H1 (cell line): ENCODE data around the gene MSI2. TPM values are rescaled to one million over a fixed set of nuclear protein-coding genes. Genes with fewer than 3 reads are reported as not detected.

Source experiments
- CTCF ChIA-PET: fragments of 300-600 bp; sonication (Branson Sonifier 250); formaldehyde crosslinking; loops from one replicate; lab custom pipeline; 2021; ENCODE audit not compliant: partially characterized antibody; lab: Charles Lee
- POLR2A ChIA-PET: fragments of 300-600 bp; sonication (Branson Sonifier 250); formaldehyde crosslinking; loops from one replicate; lab custom pipeline; 2021; ENCODE audit warnings: inconsistent platforms; ENCODE audit not compliant: partially characterized antibody; lab: Charles Lee
- DNase-seq, 2 experiments: peaks; one replicate each; pipeline versions ENCODE4 v3.0.0 to v3.0.0-alpha.2; 2010 to 2022; ENCODE audit warnings: low spot score in 2 of 2, low read depth in 1 of 2, mixed read lengths in 1 of 2
- FAIRE-seq: peaks from 2 replicates; lab custom pipeline; 2011; peaks lifted over from hg19 to GRCh38; lab: Jason Lieb, UNC
- H2AFZ ChIP-seq: 2 replicates; pipeline ENCODE4 v1.8.1; 2012; ENCODE audit warnings: low read length, inconsistent platforms
- H2AK5ac ChIP-seq: 2 replicates; pipeline ENCODE4 v1.6.1; 2013; ENCODE audit warnings: low read depth, low read length
- H2BK120ac ChIP-seq: replicated peaks from 2 replicates; pipeline ENCODE3; 2013; ENCODE audit warnings: low read depth, low read length, inconsistent platforms
- H2BK12ac ChIP-seq: 2 replicates; pipeline ENCODE4 v1.6.1; 2013; ENCODE audit warnings: low read depth, low read length
- H2BK15ac ChIP-seq: 2 replicates; pipeline ENCODE4 v1.6.1; 2013; ENCODE audit warnings: low read length
- H2BK20ac ChIP-seq: 2 replicates; pipeline ENCODE4 v1.6.1; 2013; ENCODE audit warnings: low read length
- H2BK5ac ChIP-seq: 2 replicates; pipeline ENCODE4 v1.6.1; 2013; ENCODE audit warnings: low read depth, low read length
- H3K14ac ChIP-seq: 2 replicates; pipeline ENCODE4 v1.6.1; 2013; ENCODE audit warnings: inconsistent platforms; ENCODE audit not compliant: insufficient read length
- H3K18ac ChIP-seq: 2 replicates; pipeline ENCODE4 v1.6.1; 2013; ENCODE audit warnings: low read length; ENCODE audit errors: extremely low read depth
- H3K23ac ChIP-seq: 2 replicates; pipeline ENCODE4 v1.6.1; 2013; ENCODE audit warnings: inconsistent platforms; ENCODE audit not compliant: insufficient read length
- H3K23me2 ChIP-seq: 2 replicates; pipeline ENCODE4 v1.6.1; 2013; ENCODE audit warnings: low read depth, low read length
- H3K27ac ChIP-seq: 2 replicates; pipeline ENCODE4 v1.6.1; 2011; ENCODE audit warnings: low read depth, low read length, inconsistent platforms
- H3K27me3 ChIP-seq, 4 experiments: replicated peaks in 1 of 4; 1 replicate in 1 of 4; 2 replicates in 3 of 4; pipeline versions ENCODE4 v1.6.1 to v1.8.1; 2011 to 2013; ENCODE audit warnings: low read length in 3 of 4, mild to moderate bottlenecking in 3 of 4, inconsistent platforms in 2 of 4, mixed read lengths in 2 of 4, moderate library complexity in 1 of 4; ENCODE audit not compliant: control insufficient read depth in 3 of 4, insufficient read depth in 3 of 4; ENCODE audit errors: extremely low read depth in 1 of 4
- H3K36me3 ChIP-seq, 4 experiments: 2 replicates each; pipeline versions ENCODE4 v1.6.1 to v1.8.1; 2011 to 2013; ENCODE audit warnings: mild to moderate bottlenecking in 4 of 4, low read length in 3 of 4, moderate library complexity in 2 of 4, control low read depth in 1 of 4, inconsistent platforms in 1 of 4; ENCODE audit not compliant: insufficient read depth in 4 of 4, control insufficient read depth in 2 of 4
- H3K4ac ChIP-seq: replicated peaks from 2 replicates; pipeline ENCODE3; 2013; ENCODE audit warnings: low read length, low read depth, mixed read lengths, inconsistent platforms; ENCODE audit not compliant: insufficient read length
- H3K4me1 ChIP-seq, 4 experiments: replicated peaks in 1 of 4; 1 replicate in 1 of 4; 2 replicates in 3 of 4; pipeline versions ENCODE4 v1.6.1 to v1.8.1; 2011 to 2013; ENCODE audit warnings: low read length in 3 of 4, inconsistent platforms in 2 of 4, mixed read lengths in 1 of 4; ENCODE audit not compliant: insufficient read depth in 4 of 4, control insufficient read depth in 3 of 4
- H3K4me2 ChIP-seq, 2 experiments: 2 replicates each; pipeline versions ENCODE4 v1.6.1 to v1.8.1; 2011 to 2013; ENCODE audit warnings: low read depth in 2 of 2, low read length in 2 of 2, control low read depth in 1 of 2, inconsistent platforms in 1 of 2, mild to moderate bottlenecking in 1 of 2; ENCODE audit not compliant: insufficient read depth in 1 of 2
- H3K4me3 ChIP-seq, 4 experiments: fragments of 200-600, 300-600 bp in 1 of 4; sonication (generic), shearing (Covaris generic), sonication (Bioruptor Twin) in 1 of 4; 2 replicates each; pipeline versions ENCODE4 v1.5.1 to v1.8.1; 2011 to 2016; ENCODE audit warnings: low read length in 4 of 4, low read depth in 3 of 4, control low read depth in 2 of 4, inconsistent platforms in 2 of 4, mild to moderate bottlenecking in 2 of 4, mixed read lengths in 1 of 4, moderate library complexity in 1 of 4; ENCODE audit not compliant: insufficient read depth in 2 of 4; ENCODE audit errors: extremely low read depth in 1 of 4
- H3K56ac ChIP-seq: replicated peaks from 2 replicates; pipeline ENCODE3; 2013; ENCODE audit warnings: low read depth, mild to moderate bottlenecking, mixed read lengths, low read length, inconsistent platforms; ENCODE audit not compliant: insufficient read length
- H3K79me1 ChIP-seq: 2 replicates; pipeline ENCODE4 v1.6.1; 2013; ENCODE audit warnings: low read depth, low read length, control low read depth
- H3K79me2 ChIP-seq, 2 experiments: 2 replicates each; pipeline versions ENCODE4 v1.6.1 to v1.8.1; 2012 to 2013; ENCODE audit warnings: low read length in 2 of 2, mild to moderate bottlenecking in 2 of 2, inconsistent platforms in 1 of 2; ENCODE audit not compliant: insufficient read depth in 2 of 2, control insufficient read depth in 1 of 2
- H3K9ac ChIP-seq, 4 experiments: replicated peaks in 1 of 4; 1 replicate in 1 of 4; 2 replicates in 3 of 4; pipeline versions ENCODE4 v1.6.1 to v1.8.1; 2011 to 2013; ENCODE audit warnings: low read depth in 3 of 4, low read length in 3 of 4, control low read depth in 2 of 4, mild to moderate bottlenecking in 2 of 4, moderate library complexity in 2 of 4, inconsistent platforms in 1 of 4; ENCODE audit errors: extremely low read depth in 1 of 4
- H3K9me3 ChIP-seq, 2 experiments: 2 replicates each; pipeline versions ENCODE4 v1.6.1 to v1.8.1; 2012 to 2013; ENCODE audit warnings: mild to moderate bottlenecking in 2 of 2, moderate library complexity in 2 of 2, control low read depth in 1 of 2, inconsistent platforms in 1 of 2, low read depth in 1 of 2, low read length in 1 of 2, mixed read lengths in 1 of 2; ENCODE audit not compliant: insufficient read depth in 2 of 2
- H4K20me1 ChIP-seq, 2 experiments: replicated peaks in 1 of 2; 2 replicates each; pipeline versions ENCODE3 to v1.8.1; 2011 to 2013; ENCODE audit warnings: inconsistent platforms in 2 of 2, low read length in 2 of 2, mild to moderate bottlenecking in 1 of 2; ENCODE audit not compliant: insufficient read depth in 2 of 2, control insufficient read depth in 1 of 2
- H4K5ac ChIP-seq: 2 replicates; pipeline ENCODE4 v1.6.1; 2013; ENCODE audit warnings: low read length, low read depth, mixed read lengths, inconsistent platforms; ENCODE audit not compliant: insufficient read length
- H4K8ac ChIP-seq: 2 replicates; pipeline ENCODE4 v1.8.0; 2013; ENCODE audit warnings: mild to moderate bottlenecking, moderate library complexity, low read length, inconsistent platforms; ENCODE audit not compliant: insufficient read depth; ENCODE audit errors: extremely low read depth
- H4K91ac ChIP-seq: replicated peaks from 2 replicates; pipeline ENCODE3; 2013; ENCODE audit warnings: low read length, mixed read lengths, inconsistent platforms; ENCODE audit not compliant: insufficient read length
- CTCF ChIP-seq, 3 experiments: IDR thresholded peaks; 1 replicate in 2 of 3; 2 replicates in 1 of 3; pipeline versions ENCODE4 v1.5.1 to v1.6.1; 2011; ENCODE audit warnings: low read length in 3 of 3, mild to moderate bottlenecking in 3 of 3, inconsistent platforms in 2 of 3, low read depth in 1 of 3, moderate library complexity in 1 of 3; ENCODE audit not compliant: insufficient read depth in 1 of 3; ENCODE audit errors: control extremely low read depth in 1 of 3
- GABPA ChIP-seq: IDR thresholded peaks from 2 replicates; pipeline ENCODE4 v1.6.1; 2011; ENCODE audit warnings: mild to moderate bottlenecking, low read length, moderate library complexity, borderline replicate concordance; ENCODE audit not compliant: insufficient read depth
- GTF2F1 ChIP-seq: IDR thresholded peaks from 2 replicates; pipeline ENCODE4 v1.6.1; 2012; ENCODE audit warnings: low read depth, low read length, improper control_type of control experiment, borderline replicate concordance
- SIN3A ChIP-seq, 2 experiments: IDR thresholded peaks in 1 of 2; conservative IDR thresholded peaks in 1 of 2; 2 replicates each; pipeline ENCODE4 v1.6.1; 2011 to 2012; ENCODE audit warnings: low read length in 2 of 2, improper control_type of control experiment in 1 of 2, low read depth in 1 of 2, mild to moderate bottlenecking in 1 of 2
- SP4 ChIP-seq: IDR thresholded peaks from 2 replicates; pipeline ENCODE4 v1.6.1; 2012; ENCODE audit warnings: low read length, inconsistent platforms
- SRF ChIP-seq: IDR thresholded peaks from 2 replicates; pipeline ENCODE4 v1.6.1; 2011; ENCODE audit warnings: mild to moderate bottlenecking, low read depth, low read length, moderate library complexity
- TAF7 ChIP-seq: optimal IDR thresholded peaks from 2 replicates; pipeline ENCODE3; 2011; ENCODE audit warnings: low read depth, mild to moderate bottlenecking, inconsistent platforms, low read length, moderate library complexity, borderline replicate concordance
- WGBS, 2 experiments: shearing (Covaris generic) in 1 of 2; methylation state at CpG; one replicate each; pipeline versions ENCODE4 v1.1.6 to v1.1.7; 2013 to 2015; ENCODE audit warnings: low lambda C conversion rate in 2 of 2, mixed read lengths in 2 of 2, inconsistent platforms in 1 of 2, low coverage in 1 of 2, missing lambda C conversion rate in 1 of 2; ENCODE audit not compliant: insufficient replicate concordance in 2 of 2, insufficient coverage in 1 of 2, insufficient read length in 1 of 2; ENCODE audit errors: extremely low coverage in 1 of 2, missing lambda C conversion rate in 1 of 2; 5-methylcytosine and 5-hydroxymethylcytosine counted together
- polyA plus RNA-seq, 7 experiments: library from polyadenylated mRNA; depleted of rRNA in 3 of 7; stranded (reverse) in 5 of 7; unstranded in 2 of 7; fragments of >200 nt in 5 of 7; fragments of 200-250 nt in 2 of 7; gene quantifications; 1 replicate in 5 of 7; 2 replicates in 1 of 7; 4 replicates in 1 of 7; pipeline versions ENCODE4 v1.2.1 to v1.2.3, GENCODE V29; 2011 to 2013; ENCODE audit warnings: missing spikeins in 2 of 7, mixed read lengths in 2 of 7
- total RNA-seq: library from RNA; stranded (reverse); fragmentation: NEBNext Ultra II Directional; extraction: Animal tissue kit (Norgen Biotek cat#: 25700); gene quantifications from 2 replicates; pipeline ENCODE4 v1.2.1, GENCODE V29; 2021
- TF ChIP-seq, protein P1 (sequence below): IDR thresholded peaks from 2 replicates; pipeline ENCODE4 v1.6.1; 2012; ENCODE audit warnings: inconsistent platforms

Gene MSI2
- total and polyA plus RNA-seq, 2 of the 8 experiments (the other 6 are each of a cell fraction or from before 2014, with no cell fraction given) = 36.7 to 80.6 TPM

- no peak overlapping the region for H3K4me3 ChIP-seq
- H3K27me3 ChIP-seq = no peaks in the 10 kb centered on the region
- H3K79me2 ChIP-seq = peaks cover 0 to 5% of the 10 kb centered on the region in 2 experiments; a peak in 1 of 4 replicates
- ChIA-PET POLR2A (interaction anchor here (0.9 to 1.1 kb wide), 3 partner anchors 12 to 283 kb away, joined by 3 read pairs; no protein-coding TSS in a partner anchor), CTCF (interaction anchor here (0.6 to 6.4 kb wide), 49 partner anchors 8 to 484 kb away, joined by 3 to 98 read pairs (median 4); no protein-coding TSS in a partner anchor)
- no peak overlapping the region; the same call in 1 of the 2 replicates for H2BK5ac ChIP-seq
- H2AFZ ChIP-seq = no peak overlapping the region
- H3K27ac ChIP-seq = peak overlapping the region; percentile 29; the same call in 1 of the 2 replicates
- H4K8ac ChIP-seq = no peak overlapping the region
- H4K91ac ChIP-seq = no peak overlapping the region
- H3K4me2 ChIP-seq = 0 out of 4 replicates have a peak overlapping the region, but pooled peaks of 1 of the 2 experiments have one; percentile 18
- H3K4ac ChIP-seq = no peak overlapping the region
- H2BK15ac ChIP-seq = no peak overlapping the region
- peak overlapping the region; percentile 78; the same call in 1 of the 2 replicates for H2BK12ac ChIP-seq
- H3K4me1 ChIP-seq = peaks cover 8 to 46% (median 25%) of the 10 kb centered on the region in 4 experiments
- peak overlapping the region; percentile 72; the same call in 1 of the 2 replicates for H3K18ac ChIP-seq
- H3K9ac ChIP-seq = no peak overlapping the region
- H4K5ac ChIP-seq = no peak overlapping the region
- H3K9me3 ChIP-seq = no peaks in the 10 kb centered on the region
- no peak overlapping the region for H2BK120ac ChIP-seq
- H2BK20ac ChIP-seq = 0 out of 2 replicates have a peak overlapping the region, but pooled peaks have one; percentile 67
- peak overlapping the region; percentile 45; the same call in 1 of the 2 replicates for H2AK5ac ChIP-seq
- H3K36me3 ChIP-seq = no peaks in the 10 kb centered on the region
- FAIRE-seq (no peak), DNase-seq (peak in 1 of 2 experiments; percentile 82)
- H3K23me2 ChIP-seq = no peaks in the 10 kb centered on the region
- no peak overlapping the region for H3K56ac ChIP-seq
- H4K20me1 ChIP-seq = peaks cover 10 to 12% of the 10 kb centered on the region in 2 experiments
- no peak overlapping the region for H3K14ac ChIP-seq
- WGBS, 2 experiments = 58% methylated on average over 11 of the region's 11 CpGs; no CpG with 5 or more reads in 1 of the 2 experiments
- no peaks in the 10 kb centered on the region; the same call in 1 of the 2 replicates for H3K79me1 ChIP-seq
- no peak overlapping the region for H3K23ac ChIP-seq
- TF ChIP-seq GABPA (no peak), TAF7 (no peak), SP4 (no peak), CTCF (IDR thresholded peaks at IDR 0.05; ENCODE audit: control extremely low read depth in 1 of 3, insufficient read depth in 1 of 3, low read depth in 1 of 3, low read length in 3 of 3) (peak; percentile 76 to 98 (median 87)), SIN3A (conservative IDR thresholded peaks at IDR 0.05 in 1 of 2, IDR thresholded peaks at IDR 0.05 in 1 of 2; ENCODE audit: low read depth in 1 of 2, low read length in 2 of 2) (0 out of 4 replicates have a peak, but pooled peaks of 1 of the 2 experiments have one; percentile 40), SRF (no peak), GTF2F1 (no peak)
- TF ChIP-seq, protein P1, sequence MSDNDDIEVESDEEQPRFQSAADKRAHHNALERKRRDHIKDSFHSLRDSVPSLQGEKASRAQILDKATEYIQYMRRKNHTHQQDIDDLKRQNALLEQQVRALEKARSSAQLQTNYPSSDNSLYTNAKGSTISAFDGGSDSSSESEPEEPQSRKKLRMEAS = 0 out of 2 replicates have a peak, but pooled peaks have one; percentile 25
Measured at GRCh38 chr17:57552114-57552624, 295.8 kb downstream of the MSI2 start.
